K562 (cell line): ENCODE measurements around the gene AMN1. TPM values are rescaled to one million over a fixed set of nuclear protein-coding genes. Genes with fewer than 3 reads are reported as not detected.

Experiments used
- ATAC-seq: fragments of 200-7000 bp; cut with Tn5 transposase; 3 replicates; pipeline ENCODE4 v1.9.1; 2020; ENCODE audit warnings: moderate library complexity
- BruUV-seq: library from RNA; stranded (reverse); fragments of 400-500 nt; replicated peaks from 2 replicates; lab custom pipeline; 2021; lab: Mats Ljungman, UMichigan
- CTCF ChIA-PET: fragments of 300-600 bp; formaldehyde crosslinking; extraction: SDS; loops from one replicate; lab custom pipeline; 2021; ENCODE audit warnings: low intra/inter-chr PET ratio; lab: Yijun Ruan, JAX
- POLR2A ChIA-PET: fragments of 300-600, 350-650 bp; sonication (Branson Sonifier 250); formaldehyde crosslinking; extraction: SDS; loops from one replicate; lab custom pipeline; 2021; ENCODE audit warnings: antibody characterized with exemption, inconsistent platforms; lab: Yijun Ruan, JAX
- DNase-seq, 4 experiments: peaks; one replicate each; pipeline versions ENCODE4 v3.0.0 to v3.0.0-alpha.2; 2011 to 2018; ENCODE audit warnings: low spot score in 3 of 4, mixed read lengths in 3 of 4; ENCODE audit errors: extremely low read depth in 1 of 4
- FAIRE-seq: peaks from 2 replicates; lab custom pipeline; 2011; peaks lifted over from hg19 to GRCh38; lab: Jason Lieb, UNC
- H2AFZ ChIP-seq: 2 replicates; pipeline ENCODE4 v1.6.0; 2011; ENCODE audit warnings: low read depth, low read length, control low read depth, inconsistent platforms
- H3K27ac ChIP-seq: fragments of 200-600 bp; 3 replicates; pipeline ENCODE4 v1.8.0; 2011; ENCODE audit warnings: low read depth, mild to moderate bottlenecking, control low read depth, inconsistent platforms, low read length, moderate library complexity, mixed read lengths; ENCODE audit errors: extremely low read depth
- H3K27me3 ChIP-seq, 2 experiments: fragments of 300-600 bp in 1 of 2; 2 replicates in 1 of 2; 3 replicates in 1 of 2; pipeline versions ENCODE4 v1.6.0 to v1.8.0; 2011; ENCODE audit warnings: inconsistent platforms in 2 of 2, low read length in 2 of 2, mild to moderate bottlenecking in 1 of 2, mixed read lengths in 1 of 2, moderate library complexity in 1 of 2; ENCODE audit not compliant: control insufficient read depth in 2 of 2, insufficient read depth in 2 of 2
- H3K36me3 ChIP-seq: fragments of 300-600 bp; 3 replicates; pipeline ENCODE4 v1.8.0; 2011; ENCODE audit warnings: mild to moderate bottlenecking, low read length, inconsistent platforms; ENCODE audit not compliant: control insufficient read depth, insufficient read depth
- H3K4me1 ChIP-seq, 2 experiments: fragments of 200-600 bp in 1 of 2; replicated peaks in 1 of 2; 2 replicates in 1 of 2; 3 replicates in 1 of 2; pipeline versions ENCODE4 v1.5.1 to v1.8.0; 2011; ENCODE audit warnings: inconsistent platforms in 2 of 2, low read length in 2 of 2, mild to moderate bottlenecking in 1 of 2, mixed read lengths in 1 of 2, moderate library complexity in 1 of 2; ENCODE audit not compliant: control insufficient read depth in 2 of 2, insufficient read depth in 2 of 2
- H3K4me2 ChIP-seq: 2 replicates; pipeline ENCODE4 v1.6.1; 2011; ENCODE audit warnings: low read length, control low read depth, inconsistent platforms, mixed read lengths; ENCODE audit not compliant: insufficient read depth
- H3K4me3 ChIP-seq: fragments of 200-600 bp; sonication (generic), shearing (Covaris generic); 2 replicates; pipeline ENCODE4 v1.5.1; 2016; ENCODE audit warnings: control low read depth, inconsistent platforms
- H3K79me2 ChIP-seq: fragments of 200-600 bp; 3 replicates; pipeline ENCODE4 v1.8.0; 2011; ENCODE audit warnings: low read length, inconsistent platforms; ENCODE audit not compliant: control insufficient read depth, insufficient read depth
- H3K9ac ChIP-seq, 2 experiments: 2 replicates each; pipeline versions ENCODE4 v1.6.0 to v1.6.1; 2011; ENCODE audit warnings: low read depth in 2 of 2, low read length in 2 of 2, control low read depth in 1 of 2, inconsistent platforms in 1 of 2, mild to moderate bottlenecking in 1 of 2, mixed read lengths in 1 of 2; ENCODE audit not compliant: insufficient read depth in 1 of 2
- H3K9me1 ChIP-seq: one replicate; pipeline ENCODE4 v1.6.0; 2011; ENCODE audit warnings: inconsistent platforms, mild to moderate bottlenecking, low read length, moderate library complexity; ENCODE audit not compliant: control insufficient read depth, insufficient read depth
- H3K9me3 ChIP-seq: replicated peaks from 2 replicates; pipeline ENCODE4 v1.5.1; 2011; ENCODE audit warnings: low read depth, low read length, inconsistent platforms; ENCODE audit not compliant: control insufficient read depth, insufficient read depth
- H4K20me1 ChIP-seq: replicated peaks from 2 replicates; pipeline ENCODE4 v1.6.1; 2011; ENCODE audit warnings: low read length, inconsistent platforms, mixed read lengths; ENCODE audit not compliant: control insufficient read depth, insufficient read depth
- BHLHE40 ChIP-seq: IDR thresholded peaks from 2 replicates; pipeline ENCODE4 v1.6.1; 2011; ENCODE audit warnings: low read length, improper control_type of control experiment
- CEBPB ChIP-seq: fragments of 450-650 bp; IDR thresholded peaks from 2 replicates; pipeline ENCODE4 v1.6.1; 2016; ENCODE audit warnings: missing genetic modification characterization, missing compliant biosample characterization
- HIVEP1 ChIP-seq: fragments of 250-450 bp; sonication (Bioruptor Pico); IDR thresholded peaks from 2 replicates; pipeline ENCODE4 v1.4.0; 2020; ENCODE audit warnings: mild to moderate bottlenecking
- L3MBTL2 ChIP-seq: fragments of 450-650 bp; IDR thresholded peaks from 2 replicates; pipeline ENCODE4 v1.6.1; 2016; ENCODE audit warnings: mild to moderate bottlenecking, moderate library complexity
- MBD2 ChIP-seq: sonication (generic); IDR thresholded peaks from 2 replicates; pipeline ENCODE4 v1.6.1; 2016; ENCODE audit warnings: low read depth, borderline replicate concordance
- MYC ChIP-seq, 2 experiments: fragments of 250-450 bp in 1 of 2; sonication (Bioruptor Pico) in 1 of 2; IDR thresholded peaks; 2 replicates each; pipeline versions ENCODE4 v1.5.1 to v1.6.1; 2012 to 2021; ENCODE audit warnings: low read depth in 2 of 2, borderline replicate concordance in 1 of 2, improper control_type of control experiment in 1 of 2, low read length in 1 of 2, mild to moderate bottlenecking in 1 of 2, moderate library complexity in 1 of 2
- NCOR1 ChIP-seq: fragments of 450-650 bp; IDR thresholded peaks from 2 replicates; pipeline ENCODE4 v1.6.1; 2016; ENCODE audit warnings: mild to moderate bottlenecking, moderate library complexity
- RFX7 ChIP-seq: fragments of 250-450 bp; sonication (Bioruptor Pico); IDR thresholded peaks from 2 replicates; pipeline ENCODE4 v1.5.1; 2021; ENCODE audit warnings: mild to moderate bottlenecking
- TAF1 ChIP-seq: IDR thresholded peaks from 2 replicates; pipeline ENCODE4 v1.6.1; 2011; ENCODE audit warnings: mild to moderate bottlenecking, low read length, moderate library complexity; ENCODE audit not compliant: insufficient read depth, control insufficient read depth, severe bottlenecking; ENCODE audit errors: extremely low read depth
- ZFPM2 ChIP-seq: fragments of 250-450 bp; sonication (Bioruptor Pico); IDR thresholded peaks from 2 replicates; pipeline ENCODE4 v1.5.1; 2022; ENCODE audit warnings: mild to moderate bottlenecking
- ZNF12 ChIP-seq: sonication (generic); formaldehyde crosslinking; IDR thresholded peaks from 2 replicates; pipeline ENCODE4 v1.4.0; 2020; ENCODE audit warnings: mild to moderate bottlenecking, missing genetic modification reagents
- ZNF324 ChIP-seq: fragments of 250-450 bp; sonication (Bioruptor Pico); IDR thresholded peaks from 2 replicates; pipeline ENCODE4 v1.4.0; 2020; ENCODE audit warnings: mild to moderate bottlenecking
- ZNF584 ChIP-seq: fragments of 200-800 bp; sonication (Bioruptor generic); IDR thresholded peaks from 2 replicates; pipeline ENCODE4 v1.6.1; 2016; ENCODE audit warnings: low read depth, mild to moderate bottlenecking, missing genetic modification characterization, missing compliant biosample characterization
- WGBS: fragments of 100-300 bp; shearing (Covaris generic); methylation state at CpG from one replicate; pipeline ENCODE4 v1.1.6; 2016; ENCODE audit warnings: low coverage, mixed read lengths; ENCODE audit not compliant: insufficient coverage; ENCODE audit errors: missing lambda C conversion rate; 5-methylcytosine and 5-hydroxymethylcytosine counted together
- in situ Hi-C: fragments of 300-500 bp; cut with MboI; formaldehyde crosslinking; loops from 4 replicates; pipeline ENCODE4 v1.15.0; 2018; ENCODE audit warnings: inconsistent platforms, mixed read lengths
- intact Hi-C: fragments of 100-400 bp; cut with micrococcal nuclease; formaldehyde crosslinking; loops from 2 replicates; pipeline ENCODE4 v1.14.2; 2022
- polyA plus RNA-seq, 8 experiments: library from polyadenylated mRNA; depleted of rRNA in 4 of 8; stranded (reverse) in 5 of 8; unstranded in 3 of 8; fragments of >200 nt; fragmentation: Nextera tagmentation in 2 of 8; fragmentation: Illumina TruSeq in 1 of 8; extraction: Ambion mirVana in 2 of 8; extraction: Trizol in 1 of 8; gene quantifications; 2 replicates each; pipeline versions ENCODE4 v1.2.1 to v1.2.3, GENCODE V29; 2011 to 2014; ENCODE audit warnings: inconsistent platforms in 1 of 8, missing spikeins in 1 of 8
- total RNA-seq, 7 experiments: library from RNA; depleted of rRNA in 6 of 7; stranded (reverse); fragments of >200 nt in 6 of 7; fragmentation: Illumina TruSeq in 2 of 7; extraction: Trizol in 2 of 7; gene quantifications; 2 replicates each; pipeline versions ENCODE4 v1.2.1 to v1.2.3, GENCODE V29; 2011 to 2021; ENCODE audit warnings: low replicate concordance in 1 of 7
- TF ChIP-seq, protein P1 (sequence below): IDR thresholded peaks from 2 replicates; pipeline ENCODE4 v1.6.1; 2012; ENCODE audit warnings: low read depth, low read length, improper control_type of control experiment, borderline replicate concordance
- TF ChIP-seq, protein P2 (sequence below): fragments of 250-450 bp; sonication (Bioruptor Pico); IDR thresholded peaks from 2 replicates; pipeline ENCODE4 v1.4.0; 2020; ENCODE audit warnings: mild to moderate bottlenecking

The AMN1 gene
- total and polyA plus RNA-seq, 9 of the 15 experiments (the other 6 are each of a cell fraction or from before 2014, with no cell fraction given): 5.2 to 27.6 (median 13.0) TPM

DNA sequence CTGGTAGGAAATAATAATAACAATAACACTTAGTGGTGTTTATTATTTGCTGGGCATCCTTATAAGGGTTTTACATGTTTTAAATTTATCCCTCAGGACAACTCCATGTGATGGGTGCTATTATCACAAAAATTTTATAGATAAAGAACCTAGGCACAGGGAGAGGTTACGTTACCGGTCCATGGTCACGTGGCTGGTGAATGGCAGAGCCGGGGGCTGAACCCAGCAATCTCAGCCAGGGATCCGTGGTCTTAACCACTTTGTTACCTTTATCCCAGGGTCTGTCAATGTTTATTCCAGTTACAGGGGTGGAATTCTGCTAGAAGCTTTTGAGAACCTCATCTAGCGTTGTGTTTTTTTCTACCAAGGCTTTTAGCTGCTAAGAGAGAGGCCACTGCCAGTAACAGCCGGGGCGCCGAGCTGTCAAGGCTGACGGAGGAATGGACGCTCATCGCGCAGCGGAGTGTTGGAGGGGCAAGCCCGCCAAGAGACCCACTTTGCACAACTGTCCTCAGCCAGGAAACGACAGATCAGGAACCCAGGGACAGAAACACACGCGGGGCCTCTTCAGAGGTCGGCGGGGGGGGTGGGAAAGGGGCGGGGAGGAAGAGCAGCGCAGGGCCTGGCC lies 418 bp downstream of the AMN1 start:
- CTCF ChIA-PET: no interaction called here
- no peaks in the 10 kb centered on the region for H4K20me1 ChIP-seq
- DNase-seq: peak; percentile 39 to 71 (median 61)
- FAIRE-seq: peak; percentile 29
- TSS peak; percentile 83 for BruUV-seq
- in situ Hi-C loops: no loop called here
- H3K4me1 ChIP-seq: peaks cover 15 to 50% of the 10 kb centered on the region in 2 experiments
- peak overlapping the region; percentile 94 for H3K27ac ChIP-seq
- peak overlapping the region; percentile 59 for H3K4me3 ChIP-seq
- H3K9me1 ChIP-seq: no peaks in the 10 kb centered on the region
- peak overlapping the region; percentile 88 for H3K4me2 ChIP-seq
- peak overlapping the region; percentile 65 for H2AFZ ChIP-seq
- intact Hi-C loops: loop anchor here (2.0 kb wide), 1 partner anchor 20 kb away; no protein-coding TSS in a partner anchor
- ATAC-seq: peak; percentile 12
- POLR2A ChIA-PET: interaction anchor here (0.7 to 7.7 kb wide), 6 partner anchors 9 to 168 kb away, joined by 3 to 85 read pairs (median 4); no protein-coding TSS in a partner anchor
- WGBS: 1% methylated on average over 20 of the region's 22 CpGs
- no peaks in the 10 kb centered on the region for H3K27me3 ChIP-seq
- 0 out of 2 replicates have a peak, but pooled peaks cover 5% of the 10 kb centered on the region for H3K9me3 ChIP-seq
- H3K79me2 ChIP-seq: peaks cover 51% of the 10 kb centered on the region
- no peaks in the 10 kb centered on the region for H3K36me3 ChIP-seq
- peak overlapping the region; percentile 86 to 98 for H3K9ac ChIP-seq
- TF ChIP-seq ZNF12: no peak
- TF ChIP-seq ZFPM2: no peak
- TF ChIP-seq TAF1: peak; percentile 70
- no peak for TF ChIP-seq ZNF324 (CRISPR knock-in tag)
- peak; percentile 82 for TF ChIP-seq ZNF584
- TF ChIP-seq, protein P1, sequence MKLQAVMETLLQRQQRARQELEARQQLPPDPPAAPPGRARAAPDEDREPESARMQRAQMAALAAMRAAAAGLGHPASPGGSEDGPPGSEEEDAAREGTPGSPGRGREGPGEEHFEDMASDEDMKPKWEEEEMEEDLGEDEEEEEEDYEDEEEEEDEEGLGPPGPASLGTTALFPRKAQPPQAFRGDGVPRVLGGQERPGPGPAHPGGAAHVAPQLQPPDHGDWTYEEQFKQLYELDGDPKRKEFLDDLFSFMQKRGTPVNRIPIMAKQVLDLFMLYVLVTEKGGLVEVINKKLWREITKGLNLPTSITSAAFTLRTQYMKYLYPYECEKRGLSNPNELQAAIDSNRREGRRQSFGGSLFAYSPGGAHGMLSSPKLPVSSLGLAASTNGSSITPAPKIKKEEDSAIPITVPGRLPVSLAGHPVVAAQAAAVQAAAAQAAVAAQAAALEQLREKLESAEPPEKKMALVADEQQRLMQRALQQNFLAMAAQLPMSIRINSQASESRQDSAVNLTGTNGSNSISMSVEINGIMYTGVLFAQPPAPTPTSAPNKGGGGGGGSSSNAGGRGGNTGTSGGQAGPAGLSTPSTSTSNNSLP: no peak
- peak; percentile 44; the same call in 1 of the 2 replicates for TF ChIP-seq L3MBTL2
- 0 out of 2 replicates have a peak, but pooled peaks have one; percentile 25 for TF ChIP-seq HIVEP1 (CRISPR knock-in tag)
- TF ChIP-seq CEBPB (tag): no peak
- TF ChIP-seq MBD2: peak; percentile 14; the same call in 1 of the 2 replicates
- no peak for TF ChIP-seq RFX7 (CRISPR knock-in tag)
- TF ChIP-seq, protein P2, sequence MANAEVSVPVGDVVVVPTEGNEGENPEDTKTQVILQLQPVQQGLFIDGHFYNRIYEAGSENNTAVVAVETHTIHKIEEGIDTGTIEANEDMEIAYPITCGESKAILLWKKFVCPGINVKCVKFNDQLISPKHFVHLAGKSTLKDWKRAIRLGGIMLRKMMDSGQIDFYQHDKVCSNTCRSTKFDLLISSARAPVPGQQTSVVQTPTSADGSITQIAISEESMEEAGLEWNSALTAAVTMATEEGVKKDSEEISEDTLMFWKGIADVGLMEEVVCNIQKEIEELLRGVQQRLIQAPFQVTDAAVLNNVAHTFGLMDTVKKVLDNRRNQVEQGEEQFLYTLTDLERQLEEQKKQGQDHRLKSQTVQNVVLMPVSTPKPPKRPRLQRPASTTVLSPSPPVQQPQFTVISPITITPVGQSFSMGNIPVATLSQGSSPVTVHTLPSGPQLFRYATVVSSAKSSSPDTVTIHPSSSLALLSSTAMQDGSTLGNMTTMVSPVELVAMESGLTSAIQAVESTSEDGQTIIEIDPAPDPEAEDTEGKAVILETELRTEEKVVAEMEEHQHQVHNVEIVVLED (CRISPR knock-in tag): peak; percentile 50; the same call in 1 of the 2 replicates
- TF ChIP-seq MYC (IDR thresholded peaks at IDR 0.05; ENCODE audit: low read depth, low read length): peak; percentile 70; the same call in 1 of the 2 replicates
- TF ChIP-seq MYC (CRISPR knock-in tag; IDR thresholded peaks at IDR 0.05; ENCODE audit: borderline replicate concordance, low read depth): no peak
- TF ChIP-seq BHLHE40: peak; percentile 57; the same call in 1 of the 2 replicates
- TF ChIP-seq NCOR1: no peak; the same call in 1 of the 2 replicates
